ENCODE measurements around the gene CDK19.
"Not testable (repeated sequence)": the region's sequence is repeated elsewhere in the genome, so short reads cannot be mapped to it uniquely, and the experiment has no call there.

CDK19 gene

GRCh38 chr6:110756817-110757216 is 58.5 kb downstream of the CDK19 start:
- DNase-seq (ENCODE audit: low read depth): no peak

GRCh38 chr6:110755411-110755834 is 59.8 kb downstream of the CDK19 start:
- DNase-seq (ENCODE audit: low read depth): no peak

- not testable (repeated sequence) for DNase-seq (ENCODE audit: low read depth)
Measured at GRCh38 chr6:110753936-110754668, 61.2 kb downstream of the CDK19 start.

DNA sequence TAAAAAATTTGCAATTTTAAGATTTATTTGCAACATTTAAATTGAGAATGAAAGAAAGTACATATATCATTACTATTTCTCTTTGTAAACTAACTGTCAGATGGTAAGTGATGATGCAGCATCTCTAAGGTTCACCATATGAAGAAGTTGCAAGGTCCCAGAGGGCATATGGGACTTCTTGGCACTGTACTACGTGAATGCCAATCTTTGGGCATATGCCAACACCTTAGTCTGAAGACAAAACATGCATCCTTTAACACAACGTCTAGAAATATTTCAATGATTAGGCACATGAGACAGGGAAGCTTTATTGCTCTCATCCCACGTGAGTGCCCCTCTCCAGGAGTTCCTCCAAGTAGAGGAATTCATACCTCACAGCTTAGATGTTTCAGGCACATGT is 66.8 kb downstream of the CDK19 start:
- DNase-seq (ENCODE audit: low read depth): no peak

GRCh38 chr6:110746680-110747079 is 68.6 kb downstream of the CDK19 start:
- no peak for DNase-seq (ENCODE audit: low read depth)

DNA sequence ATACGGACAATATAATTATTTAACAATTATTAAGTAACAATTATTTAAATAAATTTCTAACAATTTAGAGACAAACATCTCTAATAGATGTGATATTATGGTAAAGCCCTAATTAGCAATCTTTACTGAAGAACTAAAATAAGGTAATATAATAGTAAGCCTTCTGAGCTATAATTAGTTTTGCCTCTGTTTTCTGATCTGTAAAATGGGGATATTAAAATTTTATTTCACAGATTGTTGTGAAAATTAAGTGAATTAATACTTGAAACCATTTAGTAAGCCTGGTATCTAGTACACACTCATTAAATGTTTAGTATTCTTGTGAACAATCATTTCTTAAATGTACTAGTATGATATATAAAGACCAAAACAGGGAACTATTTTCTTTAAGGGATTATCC is 70.3 kb downstream of the CDK19 start:
- no peak for DNase-seq (ENCODE audit: low read depth)

- not testable (repeated sequence) for DNase-seq (ENCODE audit: low read depth)
Measured at GRCh38 chr6:110742552-110742951, 72.7 kb downstream of the CDK19 start.

DNA sequence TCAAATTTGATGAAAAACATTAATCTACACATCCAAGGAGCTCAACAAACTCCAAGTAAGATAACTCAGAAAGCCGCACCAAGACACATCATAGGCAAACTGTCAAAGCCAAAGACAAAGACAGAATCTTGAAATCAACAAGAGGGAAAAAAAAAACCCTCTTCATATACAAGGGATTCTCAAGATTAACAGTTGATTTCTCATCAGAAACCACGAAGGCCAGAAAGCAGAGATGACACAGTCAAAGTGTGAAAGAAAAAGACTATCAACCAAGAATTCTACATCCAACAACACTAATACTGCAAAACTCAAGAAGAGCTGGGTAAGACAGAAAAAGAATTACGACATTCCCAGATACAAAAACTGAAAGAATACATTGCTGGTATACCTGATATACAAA is 73.8 kb downstream of the CDK19 start:
- DNase-seq (ENCODE audit: low read depth): no peak

DNA sequence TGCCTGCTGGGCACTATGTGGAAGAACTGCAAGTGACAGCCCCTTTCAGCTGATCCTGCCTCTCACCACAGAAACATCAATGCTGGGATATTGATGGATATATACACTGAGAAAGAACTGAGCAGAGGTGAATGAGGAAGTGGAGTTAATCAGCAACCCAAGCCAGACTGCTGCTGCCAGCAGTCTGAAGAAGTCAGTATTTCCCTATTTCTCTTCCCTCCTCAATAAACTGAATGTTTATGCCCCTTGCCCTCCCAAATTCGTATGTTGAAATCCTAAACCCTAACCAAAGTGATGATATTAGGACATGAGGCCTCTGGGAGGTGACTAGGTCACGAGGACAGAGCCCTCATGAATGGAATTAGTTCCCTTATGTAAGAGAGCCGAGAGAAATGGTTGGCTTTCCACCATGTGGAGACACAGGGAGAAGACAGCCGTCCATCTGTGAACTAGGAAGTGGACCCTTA is 76.3 kb downstream of the CDK19 start:
- no peak for DNase-seq (ENCODE audit: low read depth)

- DNase-seq (ENCODE audit: low read depth): no peak
Measured at GRCh38 chr6:110735666-110736065, 79.6 kb downstream of the CDK19 start.

DNA sequence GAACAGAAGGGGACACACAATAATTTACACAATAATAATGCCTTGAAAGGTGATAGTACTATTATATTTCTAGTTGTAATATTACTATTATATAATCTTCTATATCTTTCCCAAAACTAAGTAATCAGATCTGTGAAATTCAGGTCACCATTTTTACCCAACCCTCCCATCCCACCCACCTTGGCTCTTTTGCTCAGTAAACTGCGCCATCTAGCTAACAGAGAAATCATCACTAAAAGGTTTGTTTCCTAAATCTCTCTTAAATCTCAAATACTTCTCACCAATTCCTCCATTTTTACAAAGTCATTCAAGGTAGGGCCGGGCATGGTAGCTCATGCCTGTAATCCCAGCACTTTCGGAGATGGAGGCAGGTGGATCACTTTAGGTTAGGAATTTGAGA is 83.4 kb downstream of the CDK19 start:
- no peak for DNase-seq (ENCODE audit: low read depth)

GRCh38 chr6:110731196-110731595 is 84.1 kb downstream of the CDK19 start:
- no peak for DNase-seq (ENCODE audit: low read depth)

DNA sequence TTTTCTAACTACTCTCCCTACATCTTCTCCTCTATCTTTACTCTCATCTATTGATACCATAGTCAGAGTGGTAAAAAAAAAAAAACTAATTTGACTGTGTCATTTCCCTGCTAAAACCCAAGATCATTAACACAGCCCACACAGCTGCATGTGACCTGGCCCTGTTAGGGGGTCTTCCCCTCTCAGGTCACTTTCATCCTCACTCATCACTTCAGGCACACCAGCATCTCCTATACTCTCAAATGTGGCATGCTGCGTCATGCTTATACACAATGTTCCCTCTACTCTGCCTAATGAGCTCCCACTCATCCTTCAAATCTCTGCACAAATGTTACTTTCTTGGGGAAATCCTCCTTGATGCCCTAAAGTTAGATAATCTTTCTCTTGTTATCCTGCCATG is 86.8 kb downstream of the CDK19 start:
- DNase-seq (ENCODE audit: low read depth): no peak

DNA sequence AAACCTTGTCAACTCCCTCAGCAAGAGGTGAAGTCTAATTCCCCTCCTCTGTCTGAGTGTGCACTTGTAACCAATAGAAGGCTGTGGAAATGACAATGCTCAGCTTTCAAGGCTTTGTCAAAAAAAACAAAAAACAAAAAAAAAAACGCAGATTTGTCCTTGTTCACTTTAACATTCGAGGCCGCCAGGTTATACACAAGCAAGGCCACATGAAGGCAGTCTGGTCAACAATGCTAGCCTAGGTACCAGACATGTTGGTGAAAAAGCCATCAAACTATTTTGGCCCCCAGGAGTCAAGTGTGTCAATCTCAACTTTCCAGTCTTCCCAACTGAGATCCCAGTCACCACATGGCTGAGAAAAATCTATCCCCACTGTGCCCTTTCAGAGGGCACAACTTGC is 92.3 kb downstream of the CDK19 start:
- DNase-seq (ENCODE audit: low read depth): no peak

- DNase-seq (ENCODE audit: low read depth): no peak
Measured at GRCh38 chr6:110720066-110720465, 95.2 kb downstream of the CDK19 start.

GRCh38 chr6:110719601-110720000 is 95.7 kb downstream of the CDK19 start:
- DNase-seq (ENCODE audit: low read depth): not testable (repeated sequence)

DNA sequence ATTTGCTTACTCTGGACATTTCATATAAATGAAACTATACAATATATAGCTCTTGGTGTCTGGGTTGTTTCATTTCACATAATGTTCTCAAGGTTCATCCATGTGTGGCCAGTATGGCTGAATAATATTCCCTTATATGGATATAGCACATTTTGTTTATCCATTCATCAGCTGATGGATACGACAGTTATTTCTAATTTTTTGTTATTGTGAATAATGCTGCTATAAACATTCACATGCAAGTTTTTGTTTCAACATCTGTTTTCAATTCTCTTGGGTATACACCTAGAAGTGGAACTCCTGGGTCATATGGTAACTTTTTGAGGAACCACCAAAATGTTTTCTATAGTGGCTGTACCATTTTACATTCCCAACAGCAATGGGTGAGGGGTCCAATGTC is 101.1 kb downstream of the CDK19 start:
- DNase-seq (ENCODE audit: low read depth): no peak

GRCh38 chr6:110712238-110712637 is 103.0 kb downstream of the CDK19 start:
- no peak for DNase-seq (ENCODE audit: low read depth)

DNA sequence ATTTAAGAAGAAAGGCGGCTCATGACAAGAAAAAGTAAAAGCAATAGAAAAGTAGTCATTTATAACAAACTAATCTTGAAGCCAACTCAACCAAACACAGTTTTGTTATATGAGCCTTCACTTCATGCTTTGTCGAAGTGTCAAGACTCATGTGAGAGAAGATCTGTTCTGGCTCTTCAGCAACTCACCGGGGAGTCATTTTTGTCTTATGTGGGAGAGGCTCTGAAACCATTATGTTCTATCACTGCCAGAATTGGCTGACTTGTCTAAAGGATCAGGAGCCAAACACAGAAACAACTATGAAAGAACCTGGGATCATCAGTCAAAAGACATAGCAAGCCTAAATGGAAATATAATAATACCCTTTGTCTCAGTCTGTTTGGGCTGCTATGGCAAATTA is 105.2 kb downstream of the CDK19 start:
- no peak for DNase-seq (ENCODE audit: low read depth)

GRCh38 chr6:110708295-110708950 is 106.8 kb downstream of the CDK19 start:
- DNase-seq (ENCODE audit: low read depth): no peak

DNA sequence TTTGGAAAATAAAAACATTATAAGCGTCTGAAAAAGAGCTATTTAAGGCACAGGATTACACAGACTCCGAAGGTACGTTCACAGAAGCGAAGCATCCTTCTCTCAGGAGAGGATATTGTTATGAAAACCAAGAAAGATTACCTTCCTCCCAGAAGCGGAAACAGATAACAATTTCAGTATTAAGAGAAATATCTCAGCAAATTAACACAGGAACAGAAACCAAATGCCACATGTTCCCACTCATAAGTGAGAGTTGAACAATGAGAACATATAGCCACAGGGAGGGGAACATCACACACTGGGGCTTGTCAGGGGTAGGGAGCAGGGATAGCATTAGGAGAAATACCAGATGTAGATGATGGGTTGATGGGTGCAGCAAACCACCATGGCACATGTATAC is 109.7 kb downstream of the CDK19 start:
- DNase-seq (ENCODE audit: low read depth): no peak

DNA sequence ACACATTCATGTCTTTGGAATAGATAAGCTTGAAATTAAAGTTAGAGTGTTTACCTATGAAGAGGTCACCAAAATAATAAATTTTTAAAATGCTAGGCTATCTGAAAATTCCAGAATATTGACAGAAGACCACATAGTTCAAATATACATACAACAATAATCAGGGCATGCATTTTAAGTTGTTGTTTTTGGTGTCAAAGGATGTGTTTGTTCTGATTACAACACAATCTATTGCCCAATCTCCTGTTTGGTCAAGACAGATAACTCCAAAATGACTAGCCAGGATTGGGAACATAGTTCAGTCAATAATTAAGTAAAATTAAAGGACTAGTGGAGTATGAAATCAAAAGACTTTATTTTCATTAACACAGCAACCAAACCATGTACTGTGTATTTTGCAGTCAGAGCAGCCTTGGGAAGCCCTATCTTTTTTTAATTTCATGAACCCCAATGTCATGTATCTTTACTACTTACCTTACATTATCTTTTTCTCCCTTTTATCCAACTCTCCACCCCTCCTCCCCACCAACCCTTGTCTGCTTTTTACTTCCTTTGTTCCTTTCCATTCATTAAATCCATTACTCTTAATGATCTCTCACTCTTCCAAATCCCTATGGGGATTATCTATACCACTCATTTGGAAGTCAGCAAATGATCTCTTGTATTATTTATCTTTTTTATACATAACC is 111.2 kb downstream of the CDK19 start:
- no peak for DNase-seq (ENCODE audit: low read depth)
